NCI-H345 treated with DMSO at 0.1 percent for 48 hours (cell line): ENCODE results near the gene ATXN10.

ENCODE experiments used
- DNase-seq: peaks from one replicate; lab custom pipeline; 2025; ENCODE audit not compliant: unreplicated experiment; lab: John Stamatoyannopoulos, UW

Gene ATXN10

DNA sequence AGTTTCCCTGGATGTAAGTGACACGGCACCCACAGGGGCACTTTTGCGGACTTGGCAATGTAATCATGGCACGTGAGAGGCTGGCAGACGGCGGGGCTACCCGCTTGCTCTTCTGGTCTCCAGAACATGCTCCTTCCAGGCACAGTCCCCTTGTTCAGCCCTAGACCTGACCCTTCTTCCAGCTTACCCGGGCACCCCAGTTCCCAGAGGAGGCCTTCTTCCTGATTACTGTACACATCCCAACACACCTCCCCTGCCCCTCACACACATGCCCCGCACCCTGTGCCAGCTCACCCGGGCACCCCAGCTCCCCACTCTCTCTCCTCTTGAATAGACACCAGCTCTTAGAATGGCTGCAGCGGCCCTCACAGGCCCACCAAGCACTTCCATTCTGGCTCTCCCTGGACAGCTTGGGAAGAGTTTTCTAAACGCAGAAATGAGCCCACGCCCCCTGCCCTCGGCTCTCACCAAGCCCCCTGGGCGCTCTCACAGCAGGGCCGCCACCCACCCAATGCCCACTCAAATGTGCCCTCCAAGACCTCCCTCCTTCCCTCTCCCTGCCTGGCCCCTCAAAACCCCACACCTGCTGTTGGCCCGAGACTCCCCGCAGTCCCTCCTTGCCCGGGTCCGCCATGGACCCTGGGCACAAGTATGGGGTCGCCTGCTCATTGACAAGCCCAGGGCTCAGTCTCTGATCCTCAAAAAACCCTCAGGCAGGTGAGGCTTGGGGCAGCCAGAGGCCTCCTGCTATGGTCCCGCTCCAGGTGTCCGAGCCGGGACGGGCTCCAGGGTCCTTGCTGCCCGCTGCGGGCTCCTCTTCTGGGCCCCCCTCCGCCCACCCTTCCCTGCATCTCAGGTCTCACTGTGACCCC is 216.8 kb downstream of the ATXN10 start:
- no peak for DNase-seq

DNA sequence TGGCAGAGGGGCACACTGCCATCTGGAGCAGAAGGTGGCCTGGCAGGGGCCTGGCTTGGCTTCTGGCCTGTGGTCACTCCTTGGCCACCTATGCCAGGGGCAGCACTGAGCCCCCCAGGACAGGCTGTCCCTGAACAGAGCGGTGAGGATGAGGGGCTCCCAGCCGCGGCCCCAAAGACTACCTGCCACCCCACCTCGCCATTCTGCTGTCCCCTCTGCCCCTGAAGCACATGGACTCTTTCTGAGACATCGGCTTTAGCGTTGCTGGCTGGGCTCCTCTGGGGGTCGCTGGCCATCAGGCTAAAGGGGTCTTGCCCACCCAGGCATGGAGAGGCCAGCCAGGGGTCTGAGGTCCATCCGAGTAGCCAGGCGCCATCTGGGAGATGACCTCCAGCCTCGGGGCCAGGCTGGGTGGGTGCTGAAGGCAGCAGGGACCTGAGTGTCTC is 217.5 kb downstream of the ATXN10 start:
- no peak for DNase-seq

DNA sequence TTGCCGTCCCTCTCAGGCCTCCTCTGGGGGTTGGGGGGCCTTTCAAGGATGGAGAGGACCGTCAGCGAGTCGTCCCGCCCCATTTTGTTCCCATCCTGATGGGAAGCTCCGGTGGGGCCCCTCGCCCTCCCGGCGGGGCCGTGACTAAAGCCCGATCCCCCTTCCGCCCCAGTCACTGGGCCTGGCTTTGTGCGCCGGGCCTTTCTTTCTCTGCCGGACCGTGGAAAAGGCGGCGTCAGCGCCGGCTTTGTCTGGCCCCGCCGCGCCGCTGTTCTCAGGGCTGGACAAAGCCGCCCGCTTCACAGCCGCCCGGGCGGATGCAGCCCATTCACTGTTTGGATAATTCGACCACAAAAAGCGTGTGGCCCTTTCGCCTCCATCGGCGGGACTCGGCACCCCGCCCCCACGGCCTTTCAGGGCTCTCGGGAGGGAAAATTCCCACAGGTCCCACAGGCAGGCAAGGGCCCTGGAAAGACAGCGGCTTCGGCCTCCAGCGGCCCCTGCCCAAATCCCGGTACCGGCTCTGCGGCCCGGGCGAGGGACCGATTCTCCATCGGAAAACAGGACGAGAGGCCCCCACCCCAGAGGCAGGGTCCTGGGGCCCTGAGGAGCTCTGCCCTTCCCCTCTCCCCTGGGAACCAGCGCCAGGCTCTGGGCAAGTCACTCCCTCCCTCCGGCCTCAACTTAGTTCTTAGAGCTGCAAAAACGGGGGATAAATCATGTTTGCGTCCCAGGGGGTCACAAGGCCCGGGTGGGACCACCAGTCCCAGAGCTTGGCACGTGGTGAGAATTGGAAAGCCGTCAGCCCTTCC is 218.1 kb downstream of the ATXN10 start:
- DNase-seq: no peak

DNA sequence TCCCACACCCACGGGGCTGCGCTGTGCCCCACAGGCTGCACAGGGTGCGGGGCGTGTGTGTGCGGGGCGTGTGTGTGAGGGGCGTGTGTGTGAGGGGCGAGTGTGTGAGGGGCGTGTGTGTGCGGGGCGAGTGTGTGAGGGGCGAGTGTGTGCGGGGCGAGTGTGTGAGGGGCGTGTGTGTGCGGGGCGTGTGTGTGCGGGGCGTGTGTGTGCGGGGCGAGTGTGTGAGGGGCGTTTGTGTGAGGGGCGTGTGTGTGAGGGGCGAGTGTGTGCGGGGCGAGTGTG is 218.7 kb downstream of the ATXN10 start:
- no peak for DNase-seq

DNA sequence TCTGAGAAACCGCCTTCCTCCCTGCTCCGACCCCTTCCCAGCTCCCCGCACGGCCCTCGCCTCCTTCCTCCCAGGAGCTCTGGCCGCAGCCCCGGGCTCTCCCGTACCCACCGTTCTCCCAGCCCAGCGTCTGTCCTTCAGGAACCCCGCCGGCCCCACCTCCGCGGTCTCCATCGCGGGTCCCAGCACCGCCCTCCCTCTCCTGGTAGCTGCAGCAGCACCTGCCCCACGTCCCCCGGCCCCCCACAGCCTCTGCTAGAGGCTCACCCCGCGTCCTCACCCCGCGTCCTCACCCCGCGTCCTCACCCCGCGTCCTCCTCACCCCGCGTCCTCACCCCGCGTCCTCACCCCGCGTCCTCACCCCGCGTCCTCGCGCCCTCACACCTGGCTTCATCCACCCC is 219.4 kb downstream of the ATXN10 start:
- DNase-seq: no peak

DNA sequence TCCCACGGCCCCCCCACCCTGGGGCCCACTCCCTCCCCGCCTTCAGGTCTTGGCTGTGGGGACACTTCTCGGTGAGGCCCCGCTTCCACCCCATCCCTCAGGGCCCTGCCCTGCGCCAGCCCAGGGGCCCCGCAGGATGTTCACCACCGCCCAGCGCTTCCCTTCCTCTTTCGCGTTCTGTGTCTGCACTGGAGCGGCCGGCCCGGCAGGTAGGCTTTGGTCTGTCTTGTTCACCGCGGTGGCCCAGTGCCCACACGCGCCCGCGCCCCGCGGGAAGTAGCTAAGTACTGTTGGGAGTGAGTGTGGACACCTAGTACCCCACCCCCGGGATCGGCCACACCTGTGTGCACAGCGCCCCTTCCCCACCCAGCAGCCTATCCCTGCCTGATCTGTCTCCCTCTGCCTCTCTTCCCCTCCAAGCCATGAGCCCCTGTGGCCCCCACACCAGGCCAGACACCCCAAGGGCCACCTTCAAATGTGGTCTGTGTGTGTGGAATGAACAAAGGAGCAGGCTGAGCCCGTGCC is 219.9 kb downstream of the ATXN10 start:
- DNase-seq: no peak

DNA sequence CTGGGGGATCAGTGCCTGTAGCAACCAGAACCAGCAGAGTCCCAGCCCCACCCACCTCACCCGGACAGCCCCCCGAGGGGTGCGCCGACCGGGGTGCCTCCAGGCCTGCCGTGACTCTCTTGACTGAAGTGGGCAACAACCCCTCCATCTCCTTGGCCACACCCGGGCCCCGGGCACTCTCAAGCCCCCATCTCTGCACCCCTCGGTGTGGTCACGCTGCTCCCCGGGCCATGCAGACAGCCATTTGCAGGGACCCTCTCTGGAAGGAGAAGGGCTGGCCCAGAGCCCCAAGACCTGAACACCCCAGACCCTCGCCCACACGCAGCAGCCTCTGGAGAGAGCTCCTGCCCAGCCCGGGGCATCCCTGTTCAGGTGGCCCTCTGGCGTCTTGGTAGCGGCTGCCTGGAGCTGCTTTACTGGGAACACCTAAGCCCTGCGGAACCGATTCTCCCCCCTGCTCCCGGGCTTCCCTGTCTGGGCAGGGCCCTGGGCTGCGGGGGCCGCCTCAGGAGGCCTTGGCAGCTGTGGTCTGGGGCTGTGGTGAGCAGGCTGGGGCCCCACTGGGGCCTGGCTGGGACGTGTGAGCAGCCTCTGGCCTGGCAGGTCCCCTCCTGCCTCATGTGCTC is 220.5 kb downstream of the ATXN10 start:
- DNase-seq: no peak

DNA sequence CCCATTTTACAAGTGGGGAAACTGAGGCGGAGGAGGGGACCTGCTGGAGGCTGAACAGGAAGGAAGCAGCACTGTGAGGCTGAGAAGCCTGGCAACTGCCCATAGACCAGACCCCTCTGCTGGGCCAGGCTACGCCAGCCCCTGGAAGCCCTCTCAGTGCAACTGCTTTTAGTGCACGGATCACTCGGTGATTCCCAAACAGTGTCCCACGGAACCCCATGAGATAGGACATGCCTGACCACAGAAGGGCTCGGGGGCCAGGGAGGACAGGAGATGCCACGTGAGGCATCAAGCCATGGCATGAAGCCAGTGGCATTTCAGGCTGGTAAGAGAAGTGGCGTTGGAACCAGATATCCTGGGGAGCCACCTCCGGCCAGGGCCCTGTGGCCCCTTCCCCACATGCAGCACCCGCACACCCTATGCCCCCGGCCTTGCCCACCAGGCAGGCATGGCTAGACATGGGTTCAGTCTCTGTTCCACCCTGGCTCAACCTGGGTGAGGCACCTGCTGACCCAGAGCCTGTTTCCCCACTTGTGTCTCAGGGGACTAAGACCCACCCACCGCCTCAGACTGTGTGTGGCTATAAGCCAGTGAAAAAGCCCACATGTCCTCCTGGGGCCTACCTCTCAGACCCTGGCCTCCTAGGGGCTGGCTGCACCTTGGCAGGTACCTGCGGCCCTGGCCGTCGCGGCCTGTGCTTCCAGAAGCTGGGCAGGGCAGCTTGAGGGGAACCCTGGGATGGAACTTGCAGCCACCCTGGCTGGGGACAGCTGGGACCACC is 221.2 kb downstream of the ATXN10 start:
- DNase-seq: no peak

DNA sequence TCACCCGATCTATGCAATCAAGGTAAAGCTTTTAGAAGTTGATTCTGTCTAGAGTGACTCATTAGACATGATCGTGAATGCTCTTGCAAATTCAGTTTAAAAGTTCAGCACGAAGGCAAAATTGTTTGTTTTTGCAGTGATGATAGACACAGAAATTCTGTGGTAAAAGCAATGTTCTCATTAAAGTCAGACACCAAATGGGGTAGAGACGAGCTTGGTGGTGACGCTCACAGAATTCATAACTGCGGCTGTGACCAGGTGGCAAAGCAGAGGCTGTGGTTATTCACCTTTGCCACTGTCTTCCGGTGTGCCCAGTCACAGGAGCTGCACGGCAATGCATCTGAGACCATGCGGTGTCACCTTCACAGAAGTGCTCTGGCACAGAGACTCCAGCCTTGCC is 221.9 kb downstream of the ATXN10 start:
- DNase-seq: no peak
